HG02943 (cell line): Measurements from ENCODE around the gene RRP1B.
"Not testable (repeated sequence)": the region's sequence is repeated elsewhere in the genome, so short reads cannot be mapped to it uniquely, and the experiment has no call there.

Source experiments
- ATAC-seq: cut with Tn5 transposase; IDR thresholded peaks from one replicate; pipeline ENCODE4 v1.9.1; 2021; ENCODE audit warnings: mild to moderate bottlenecking, low read depth, moderate library complexity; ENCODE audit not compliant: unreplicated experiment

RRP1B gene, protein sequence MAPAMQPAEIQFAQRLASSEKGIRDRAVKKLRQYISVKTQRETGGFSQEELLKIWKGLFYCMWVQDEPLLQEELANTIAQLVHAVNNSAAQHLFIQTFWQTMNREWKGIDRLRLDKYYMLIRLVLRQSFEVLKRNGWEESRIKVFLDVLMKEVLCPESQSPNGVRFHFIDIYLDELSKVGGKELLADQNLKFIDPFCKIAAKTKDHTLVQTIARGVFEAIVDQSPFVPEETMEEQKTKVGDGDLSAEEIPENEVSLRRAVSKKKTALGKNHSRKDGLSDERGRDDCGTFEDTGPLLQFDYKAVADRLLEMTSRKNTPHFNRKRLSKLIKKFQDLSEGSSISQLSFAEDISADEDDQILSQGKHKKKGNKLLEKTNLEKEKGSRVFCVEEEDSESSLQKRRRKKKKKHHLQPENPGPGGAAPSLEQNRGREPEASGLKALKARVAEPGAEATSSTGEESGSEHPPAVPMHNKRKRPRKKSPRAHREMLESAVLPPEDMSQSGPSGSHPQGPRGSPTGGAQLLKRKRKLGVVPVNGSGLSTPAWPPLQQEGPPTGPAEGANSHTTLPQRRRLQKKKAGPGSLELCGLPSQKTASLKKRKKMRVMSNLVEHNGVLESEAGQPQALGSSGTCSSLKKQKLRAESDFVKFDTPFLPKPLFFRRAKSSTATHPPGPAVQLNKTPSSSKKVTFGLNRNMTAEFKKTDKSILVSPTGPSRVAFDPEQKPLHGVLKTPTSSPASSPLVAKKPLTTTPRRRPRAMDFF

DNA sequence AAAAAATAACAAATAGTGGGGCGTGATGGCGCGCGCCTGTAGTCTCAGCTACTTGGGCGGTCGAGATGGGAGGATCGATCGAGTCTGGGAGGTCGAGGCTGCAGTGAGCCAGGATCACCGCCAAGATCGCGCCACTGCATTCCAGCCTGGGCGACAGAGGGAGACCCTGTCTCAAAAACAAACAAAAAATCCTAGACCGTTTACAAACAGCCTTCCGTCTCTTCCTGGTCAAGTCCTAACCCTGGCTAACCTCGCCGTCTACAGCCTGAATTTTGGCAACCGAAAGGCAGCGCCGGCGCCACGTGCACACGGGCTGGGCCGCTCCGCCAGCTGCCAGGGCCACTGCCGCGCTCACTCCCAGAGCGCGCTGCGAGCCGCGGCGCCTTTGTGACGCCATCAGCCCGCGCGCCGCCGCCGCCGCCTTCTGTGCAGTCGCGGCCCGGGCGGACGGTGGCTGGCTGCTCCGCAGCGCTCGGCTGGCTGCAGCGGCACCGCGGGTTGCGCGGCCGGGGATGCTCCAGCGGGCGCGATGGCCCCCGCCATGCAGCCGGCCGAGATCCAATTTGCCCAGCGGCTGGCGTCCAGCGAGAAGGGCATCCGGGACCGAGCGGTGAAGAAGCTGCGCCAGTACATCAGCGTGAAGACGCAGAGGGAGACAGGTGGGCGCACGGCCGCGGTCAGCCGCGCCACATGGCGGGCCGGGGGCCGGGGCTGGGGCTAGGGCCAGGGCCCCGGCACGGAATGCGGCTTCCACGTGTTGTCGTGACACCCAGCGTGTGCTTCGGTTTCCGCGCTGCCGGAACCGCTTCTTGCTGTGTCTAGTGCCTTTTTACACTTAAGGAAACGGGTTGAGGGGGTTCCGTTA, at the start of gene RRP1B, which contains the start of gene HSF2BP:
Gene RRP1B (plus strand): TSS at position 425 of the 865 bp plus-strand sequence. CDS start 105 bp downstream, at position 530.
Gene HSF2BP (minus strand): TSS at position 353 of the 865 bp plus-strand sequence. CDS start 1,392 bp downstream, outside the sequence.
- ATAC-seq: no peak

DNA sequence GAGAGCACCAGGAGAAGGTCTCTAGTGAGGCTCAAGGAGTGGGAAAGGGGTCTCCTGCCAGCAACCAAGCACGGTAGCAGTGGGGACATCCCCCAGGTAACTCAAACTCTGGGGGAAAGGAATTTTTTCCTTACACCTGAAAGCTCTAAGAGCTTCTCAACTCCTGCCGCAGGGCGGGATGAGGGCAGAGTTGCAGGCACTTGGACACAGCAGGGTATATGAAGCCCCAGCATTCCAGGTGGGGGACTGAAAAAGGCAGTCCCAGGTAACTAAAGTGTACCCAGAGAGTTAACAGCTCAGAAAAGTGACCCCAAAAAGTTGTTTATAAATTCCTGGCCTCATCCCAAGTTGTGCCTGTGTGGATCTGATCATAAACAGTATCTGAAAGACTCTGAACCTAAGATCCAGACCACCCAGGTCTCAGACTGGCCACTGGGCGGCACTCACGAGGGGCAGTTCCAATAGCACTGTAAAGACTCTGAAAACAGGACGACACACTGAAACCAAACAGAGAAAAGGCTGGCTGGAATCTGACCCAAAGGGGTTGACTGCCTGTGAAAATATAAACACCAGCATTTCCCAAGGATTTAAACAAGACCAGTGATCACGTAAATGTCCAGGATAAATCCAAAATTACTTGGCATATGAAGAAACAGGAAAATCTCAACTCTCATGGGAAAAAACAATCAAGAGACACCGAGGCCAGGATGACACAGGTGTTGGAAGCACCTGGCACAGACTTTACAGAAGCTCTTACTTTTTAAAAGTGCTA, 47.6 kb upstream of the RRP1B start:
- no peak for ATAC-seq

DNA sequence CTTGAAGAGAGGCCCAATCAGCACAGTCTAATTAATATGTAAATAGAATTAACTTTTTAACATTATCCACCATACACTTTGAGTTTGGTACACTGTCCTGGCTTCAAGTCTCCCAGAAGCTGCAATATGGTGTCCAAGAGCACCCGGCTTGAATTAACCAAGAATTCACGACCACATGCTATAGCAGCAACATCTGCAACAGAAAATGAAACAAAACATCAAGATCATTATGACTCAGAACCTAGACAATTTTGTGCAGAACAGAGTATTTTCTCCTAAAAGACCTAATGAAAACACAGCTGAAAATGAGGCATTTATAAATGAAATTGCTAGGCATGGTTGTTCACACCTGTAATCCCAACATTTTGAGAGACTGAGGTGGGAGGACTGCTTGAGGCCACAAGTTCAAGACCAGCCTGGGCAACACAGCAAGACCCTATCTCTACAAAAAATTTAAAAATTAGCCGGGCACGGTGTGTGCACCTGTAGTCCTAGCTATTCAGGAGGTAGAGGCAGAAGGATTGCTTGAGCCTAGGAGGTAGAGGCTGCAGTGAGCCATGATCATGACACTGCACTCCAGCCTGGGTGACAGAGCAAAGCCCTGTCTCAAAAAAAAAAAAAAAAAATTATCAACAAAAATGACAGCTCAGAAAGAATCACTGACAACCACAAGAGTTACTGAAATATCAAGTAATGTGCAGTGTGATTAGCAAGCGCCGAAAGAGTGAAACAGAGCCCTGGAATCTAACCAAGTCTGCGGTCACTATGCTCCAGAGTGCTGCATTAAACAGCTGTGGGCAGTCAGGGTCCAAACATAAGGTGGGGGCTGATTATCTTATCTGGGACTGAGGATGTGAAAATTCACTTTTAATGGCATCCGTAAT, 45.4 kb upstream of the RRP1B start:
- ATAC-seq: no peak

DNA sequence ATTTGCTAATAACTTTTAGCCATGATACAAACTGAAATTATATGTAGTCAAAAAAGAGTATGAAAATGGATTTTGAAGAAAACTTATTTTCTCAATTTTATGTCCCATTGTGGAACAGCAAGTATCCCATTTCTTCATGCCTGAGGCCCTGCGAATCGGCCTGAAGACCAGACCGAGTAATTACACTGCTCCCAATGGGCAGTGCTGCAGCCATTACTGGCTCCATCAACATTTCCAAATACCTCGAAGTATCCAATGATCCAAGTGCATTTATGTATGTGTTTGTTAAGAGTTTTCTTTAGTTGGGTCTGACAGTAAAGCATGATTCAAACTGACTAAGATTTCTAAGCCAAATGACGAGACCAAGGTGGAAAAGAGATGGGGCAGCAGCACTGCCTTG, 44.5 kb upstream of the RRP1B start:
- ATAC-seq: no peak

DNA sequence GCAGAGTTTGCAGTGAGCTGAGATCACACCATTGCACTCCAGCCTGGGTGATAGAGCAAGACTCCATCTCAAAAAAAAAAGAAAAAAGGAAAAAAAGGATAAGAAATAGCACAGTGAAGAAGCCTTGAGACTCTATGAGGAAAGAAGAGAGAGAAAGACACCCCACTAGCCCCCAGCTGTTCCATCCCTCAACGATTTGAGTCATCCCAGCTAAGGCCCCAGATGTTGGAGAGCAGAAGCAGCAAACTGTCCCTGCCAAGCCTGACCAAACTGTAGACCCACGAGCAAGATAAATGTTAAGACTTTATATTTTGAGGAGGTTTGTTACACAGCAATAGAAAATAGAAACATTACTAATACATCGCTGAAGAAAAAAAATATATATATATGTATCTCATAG, 42.5 kb upstream of the RRP1B start:
- not testable (repeated sequence) for ATAC-seq

DNA sequence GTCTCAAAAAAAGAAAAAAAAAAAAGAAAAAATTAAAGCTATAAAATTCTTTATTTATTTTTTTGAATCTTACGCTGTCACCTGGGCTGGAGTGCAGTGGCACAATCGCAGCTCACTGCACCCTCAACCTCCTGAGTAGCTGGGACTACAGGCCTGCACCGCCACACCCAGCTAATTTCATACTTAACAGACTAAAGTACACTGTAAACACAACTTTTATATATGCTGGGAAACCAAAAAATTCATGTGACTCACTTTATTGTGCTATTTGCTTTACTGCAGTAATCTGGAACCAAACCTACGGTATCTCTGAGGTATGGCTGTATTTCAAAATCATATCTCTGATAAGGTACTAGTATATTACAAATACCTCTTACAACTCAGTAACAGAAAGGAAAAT, 40.4 kb upstream of the RRP1B start:
- ATAC-seq: no peak

DNA sequence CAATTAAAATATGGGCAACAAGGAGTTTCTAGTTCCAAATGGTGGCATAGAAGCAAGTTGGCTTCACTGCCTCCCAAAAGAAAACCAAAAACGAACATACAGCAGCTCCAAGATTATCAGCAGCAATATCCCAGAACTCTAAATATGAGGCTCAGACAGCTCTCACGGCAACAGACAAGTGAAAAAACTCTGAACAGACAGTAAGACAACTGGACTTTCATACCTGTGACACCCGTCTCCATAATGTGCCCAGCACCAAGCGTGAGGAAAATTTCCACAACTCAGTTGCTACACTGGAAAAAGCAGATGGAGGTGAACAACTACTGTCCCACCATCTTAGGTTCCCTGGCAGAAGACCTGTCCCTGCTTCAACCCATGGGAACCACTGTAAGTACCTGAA, 40.0 kb upstream of the RRP1B start:
- ATAC-seq: no peak

DNA sequence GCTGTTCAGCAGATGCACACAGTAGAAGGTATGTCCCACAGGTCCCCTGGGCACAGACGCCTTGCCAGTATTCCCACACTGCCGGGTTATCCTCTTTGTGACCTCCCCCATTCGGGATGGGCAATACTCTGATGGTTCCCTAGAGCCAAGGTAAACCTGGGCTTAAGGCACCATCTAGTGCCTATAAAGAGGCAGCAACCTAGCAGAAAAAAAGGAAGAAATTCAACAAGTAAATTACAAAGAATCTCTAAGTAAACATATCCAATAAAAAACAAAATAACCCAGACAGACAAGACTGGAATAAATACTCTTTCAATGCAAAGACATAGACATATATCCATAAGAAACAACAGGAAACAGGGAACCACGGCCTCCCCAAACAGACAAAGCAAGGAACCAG, 39.5 kb upstream of the RRP1B start:
- no peak for ATAC-seq

DNA sequence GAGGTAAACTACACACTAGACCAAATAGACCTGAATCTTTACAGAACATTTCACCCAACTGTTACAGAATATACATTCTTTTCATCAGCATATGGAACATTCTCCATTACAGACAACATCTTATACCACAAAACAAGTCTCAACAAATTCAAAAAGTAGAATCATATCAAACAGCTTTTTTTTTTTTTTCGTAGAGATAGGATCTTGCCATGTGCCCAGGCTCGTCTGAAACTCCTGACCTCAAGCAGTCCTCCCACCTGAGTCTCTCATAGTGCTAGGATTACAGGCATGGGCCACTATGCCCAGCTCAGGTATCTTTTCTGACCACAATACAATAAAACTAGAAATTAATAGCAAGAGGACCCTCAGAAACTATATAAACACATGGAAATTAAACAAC, 36.6 kb upstream of the RRP1B start:
- no peak for ATAC-seq

DNA sequence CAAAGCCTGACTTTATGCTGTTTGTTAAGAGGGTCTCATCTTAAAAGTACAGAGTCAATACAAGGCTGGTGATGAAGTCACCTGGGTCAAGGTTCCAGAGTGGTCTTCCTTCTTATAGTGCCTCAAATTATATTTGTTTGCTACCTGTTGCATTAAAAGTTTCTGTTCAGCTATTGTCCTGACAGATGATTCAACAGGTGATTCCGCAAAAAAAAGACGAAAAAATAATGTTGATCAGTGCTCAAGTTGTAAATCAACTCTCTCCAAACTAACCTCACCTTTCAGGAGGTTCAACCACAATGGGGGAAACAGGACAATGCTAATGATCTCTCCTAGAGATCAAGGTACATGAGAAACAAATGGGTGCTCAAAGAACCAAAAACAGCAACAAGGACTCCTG, 35.8 kb upstream of the RRP1B start:
- no peak for ATAC-seq

DNA sequence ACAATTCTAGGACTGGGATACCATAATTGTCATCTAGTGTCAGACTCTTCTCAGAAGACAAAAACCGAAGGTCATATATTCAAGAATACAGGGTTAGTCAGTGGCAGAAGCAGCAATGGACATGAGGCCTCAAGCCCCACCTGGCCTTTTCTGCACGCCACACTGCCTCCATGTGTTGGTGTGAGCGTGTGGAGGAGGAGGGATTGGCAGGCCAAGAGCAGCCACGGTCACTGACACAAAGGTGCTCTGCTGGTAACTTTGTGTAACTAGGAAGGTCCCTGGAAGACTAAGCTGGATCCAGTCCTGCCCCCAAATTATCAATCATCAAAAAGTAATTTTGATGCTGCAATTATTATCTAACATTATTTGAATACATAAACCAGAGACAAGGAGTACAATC, 35.0 kb upstream of the RRP1B start:
- no peak for ATAC-seq

DNA sequence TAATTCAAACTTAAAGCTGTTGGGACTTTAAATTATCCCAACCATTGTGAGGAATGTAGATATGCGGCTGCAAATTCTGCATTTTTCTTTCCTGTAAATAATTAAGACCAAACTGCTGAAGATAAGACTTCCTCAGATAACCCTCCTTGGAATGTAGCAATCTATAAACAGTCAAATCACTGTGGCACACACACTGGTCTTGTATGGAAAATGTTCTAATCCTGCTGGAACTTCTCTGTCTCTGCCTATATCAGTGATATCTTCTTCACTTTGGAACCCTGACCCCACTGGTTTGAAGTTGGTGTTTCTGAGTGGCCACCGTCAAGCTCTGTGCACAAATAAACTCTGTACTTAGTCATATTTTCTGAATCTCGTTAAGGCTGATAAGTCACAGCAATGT, 33.0 kb upstream of the RRP1B start:
- ATAC-seq: no peak

DNA sequence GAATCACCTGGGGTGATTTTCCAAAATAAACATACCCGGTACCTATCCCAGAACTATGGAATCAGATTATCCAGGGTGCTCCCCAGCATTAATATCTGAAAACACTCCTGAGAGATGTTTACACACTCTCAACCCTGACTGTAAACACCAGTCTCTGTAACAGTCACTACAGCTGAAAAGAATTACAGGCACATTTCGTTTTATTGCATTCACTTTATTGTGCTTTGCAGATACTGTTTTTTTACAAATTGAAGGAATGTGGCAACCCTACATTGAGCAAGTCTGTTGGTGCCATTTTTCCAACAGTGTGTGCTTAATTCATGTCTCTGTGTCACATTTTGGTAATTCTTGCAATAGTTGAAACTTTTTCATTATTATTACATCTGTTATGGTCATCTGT, 31.8 kb upstream of the RRP1B start:
- ATAC-seq: no peak

DNA sequence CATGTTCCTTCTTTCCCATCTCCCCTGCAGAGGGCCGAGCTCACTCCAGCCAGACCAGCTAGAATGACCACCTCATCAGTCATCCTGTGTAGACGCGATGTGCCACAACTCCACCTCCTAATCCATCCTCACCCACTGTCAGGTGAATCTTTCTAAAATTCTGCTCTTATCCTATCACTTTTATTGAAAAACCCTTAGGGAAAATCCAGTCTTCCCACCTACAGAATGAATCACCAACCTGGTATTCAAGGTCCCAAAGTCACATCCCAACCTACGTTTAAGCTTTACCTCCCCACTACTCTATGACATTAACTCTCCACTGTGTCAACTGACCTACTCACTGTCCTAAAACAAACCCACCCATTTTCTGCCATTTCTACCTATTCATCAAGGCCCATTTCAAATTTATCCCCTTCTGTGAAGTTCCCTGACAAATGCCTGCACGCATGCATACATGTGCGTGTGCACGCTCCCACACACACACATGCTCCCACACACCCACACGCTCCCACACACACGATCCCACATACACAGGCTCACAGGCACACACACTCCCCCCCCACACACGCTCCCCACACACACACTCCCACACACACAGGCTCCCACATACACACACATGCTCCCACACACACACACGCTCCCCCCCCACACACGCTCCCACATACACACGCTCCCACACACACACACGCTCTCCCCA, 27.8 kb upstream of the RRP1B start:
- ATAC-seq: no peak

DNA sequence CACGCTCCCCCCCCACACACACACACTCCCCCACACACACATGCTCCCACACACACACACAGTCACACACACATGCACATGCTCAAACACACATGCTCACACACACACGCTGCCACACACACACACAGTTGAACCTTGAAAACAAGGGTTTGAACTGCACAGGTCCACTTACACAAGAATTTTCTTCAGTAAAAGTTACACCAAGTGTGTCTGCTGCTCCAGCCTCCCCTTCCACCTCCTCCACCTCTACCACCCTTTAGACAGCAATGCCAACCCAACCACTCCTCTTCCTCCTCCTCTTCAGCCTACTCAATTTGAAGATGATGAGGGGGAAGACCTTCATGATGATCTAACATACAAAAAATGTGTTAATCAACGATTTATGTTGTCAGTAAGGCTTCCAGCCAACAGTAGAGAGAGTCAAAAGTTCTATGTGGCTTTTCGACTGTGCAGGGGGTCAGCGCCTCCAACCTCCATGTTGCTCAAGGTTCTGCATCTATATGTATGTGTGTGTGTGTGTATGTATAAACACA, 26.9 kb upstream of the RRP1B start:
- ATAC-seq: no peak

DNA sequence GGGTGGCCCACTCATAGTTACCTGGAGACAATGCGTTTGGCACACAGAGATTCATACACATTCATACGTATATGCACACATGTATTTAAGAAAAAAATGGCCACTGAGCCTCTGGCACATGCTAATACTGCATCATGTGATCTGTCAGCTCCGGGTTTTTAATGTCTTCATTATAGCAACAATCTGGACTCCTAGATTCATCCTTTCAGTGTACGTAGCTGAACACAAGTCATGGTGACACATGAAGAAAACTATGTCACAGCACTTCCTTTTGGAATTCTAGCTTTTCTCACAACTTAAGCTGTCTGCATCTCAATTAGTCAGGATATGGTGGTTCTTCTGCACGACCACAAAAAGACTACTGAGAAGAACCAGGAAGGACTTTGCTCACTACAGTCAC, 24.7 kb upstream of the RRP1B start:
- ATAC-seq: no peak

DNA sequence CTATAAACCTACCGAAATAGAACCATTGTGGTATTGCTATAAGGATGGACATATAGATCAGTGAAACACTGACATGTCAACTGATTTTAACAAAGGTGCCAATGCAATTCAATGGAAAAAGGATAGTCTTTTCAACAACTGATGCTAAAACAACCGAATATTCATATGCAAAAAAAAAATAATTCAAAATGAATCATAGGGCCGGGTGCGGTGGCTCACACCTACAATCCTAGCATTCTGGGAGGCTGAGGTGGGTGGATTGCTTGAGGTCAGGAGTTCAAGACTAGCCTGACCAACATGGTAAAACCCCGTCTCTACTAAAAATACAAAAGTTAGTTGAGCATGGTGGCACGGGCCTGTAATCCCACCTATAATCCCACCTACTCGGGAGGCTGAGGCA, 23.9 kb upstream of the RRP1B start:
- ATAC-seq: no peak

DNA sequence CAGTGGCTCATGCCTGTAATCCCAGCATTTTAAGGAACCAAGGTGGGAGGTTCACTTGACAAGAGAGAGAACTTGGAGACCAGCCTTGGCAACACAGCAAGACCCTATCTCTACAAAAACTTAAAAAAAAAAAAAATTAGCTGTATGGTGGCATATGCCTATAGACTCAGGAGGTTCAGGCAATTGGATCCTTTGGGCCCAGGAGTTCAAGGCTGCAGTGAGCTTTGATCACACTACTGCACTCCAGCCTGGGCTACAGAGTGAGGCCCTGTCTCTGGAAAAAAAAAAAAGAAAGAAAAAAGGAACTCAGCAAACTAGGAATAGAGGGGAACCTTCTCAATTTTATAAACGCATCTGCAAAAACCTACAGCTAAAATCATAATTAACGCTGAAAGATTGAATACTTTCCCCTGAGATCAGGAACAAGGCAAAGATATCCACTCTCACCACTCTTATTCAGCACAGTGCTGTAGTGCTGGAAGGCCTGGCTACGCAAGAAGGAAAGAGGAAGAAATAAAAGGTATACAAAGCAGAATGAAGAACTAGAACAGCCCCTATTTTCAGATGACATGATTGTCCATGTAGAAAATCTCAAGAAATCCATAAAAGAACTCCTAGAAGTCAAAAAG, 21.7 kb upstream of the RRP1B start:
- ATAC-seq: no peak
